Cerebellar cortex (tissue), 1 donor: ENCODE data around the gene CDC42EP5.
"Not testable (repeated sequence)": the region's sequence is repeated elsewhere in the genome, so short reads cannot be mapped to it uniquely, and the experiment has no call there.

Source experiments
- DNase-seq: peaks from one replicate; pipeline ENCODE4 v3.0.0-alpha.2; 2015; ENCODE audit warnings: low spot score

The CDC42EP5 gene

DNA sequence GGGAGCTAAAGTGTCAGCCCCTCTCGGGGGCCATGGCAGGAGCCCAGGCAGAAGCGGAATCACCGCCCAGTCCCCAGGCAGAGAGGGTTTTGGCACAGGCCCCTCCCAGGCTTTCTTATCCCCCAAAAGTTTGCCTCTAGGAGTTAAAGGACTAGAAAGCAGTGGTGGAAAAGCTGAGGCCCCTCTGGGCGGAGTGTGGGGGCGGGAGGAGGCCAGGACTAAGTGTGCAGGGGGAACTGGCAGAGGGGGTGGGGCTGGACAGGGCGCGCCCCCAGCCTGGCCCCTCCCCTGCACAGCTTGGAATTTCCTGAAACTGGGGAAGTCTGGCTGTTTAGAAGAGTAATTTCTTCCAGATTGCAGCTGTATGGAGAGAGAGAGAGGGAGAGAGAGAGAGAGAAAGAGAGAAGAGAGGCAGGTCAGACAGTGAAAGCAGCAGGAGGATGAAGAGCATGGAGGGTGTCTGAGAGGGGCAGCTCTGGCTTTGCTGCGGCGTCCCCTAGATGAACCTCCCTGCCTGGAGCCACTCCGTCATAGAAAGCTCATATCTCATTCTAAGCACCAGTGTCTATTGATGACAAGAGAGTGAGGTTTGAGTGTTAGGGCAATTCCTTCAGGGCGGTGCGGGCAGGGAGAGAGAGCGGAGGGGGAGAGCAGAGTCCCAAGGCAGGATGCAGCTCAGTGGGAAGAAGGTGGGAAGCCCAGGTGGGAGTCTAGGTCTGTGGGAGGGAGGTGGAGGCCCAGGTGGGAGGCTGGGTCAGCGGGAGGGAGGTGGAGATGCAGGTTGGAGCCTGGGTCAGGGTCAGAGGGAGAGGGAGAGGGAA lies at the start of gene CDC42EP5:
Gene CDC42EP5, minus strand, starts transcription at position 226 of the 821 bp plus-strand sequence. CDS start 7,749 bp downstream, outside the sequence.
- peak; percentile 64 for DNase-seq

GRCh38 chr19:54521860-54522513 lies 48.9 kb upstream of the CDC42EP5 start:
- DNase-seq: no peak

DNA sequence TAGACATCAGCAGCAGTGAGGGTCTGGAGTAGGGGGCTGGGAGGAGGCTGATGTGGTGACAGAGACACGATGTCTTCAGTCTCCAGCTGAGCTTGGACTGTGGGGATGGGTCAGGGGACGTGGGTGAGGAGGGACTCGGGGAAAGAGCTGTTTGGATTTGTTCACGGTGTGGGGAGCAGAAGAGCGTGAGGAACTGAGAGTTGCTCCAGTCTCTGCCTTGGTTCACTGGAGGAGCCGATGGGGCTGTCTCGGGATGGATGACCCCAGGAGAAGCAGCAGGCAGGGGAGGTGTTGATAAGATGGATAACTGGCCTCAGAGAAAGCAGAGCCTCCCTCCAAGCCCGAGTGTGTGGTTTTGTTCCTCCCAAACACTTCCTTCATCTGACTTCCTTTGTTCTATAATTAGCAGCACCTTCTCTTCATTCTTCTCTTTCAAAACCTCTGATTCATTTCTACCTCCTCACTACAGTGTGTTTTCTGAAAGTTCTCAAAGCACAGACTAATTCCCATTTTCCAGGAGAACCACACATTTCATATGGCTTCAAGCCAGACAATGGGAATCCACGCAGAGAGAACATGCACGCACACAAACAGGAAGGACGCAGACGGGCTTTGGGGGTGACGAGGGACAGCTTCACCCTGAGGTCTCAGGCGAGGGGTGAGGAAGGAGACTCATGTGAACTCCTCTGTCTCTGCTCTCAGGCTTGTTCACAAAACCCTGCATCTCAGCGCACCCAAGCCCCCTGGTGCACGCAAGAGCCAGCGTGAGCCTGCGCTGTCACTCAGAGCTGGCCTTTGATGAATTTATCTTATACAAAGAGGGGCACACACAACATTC lies 48.1 kb upstream of the CDC42EP5 start:
- no peak for DNase-seq

GRCh38 chr19:54518844-54519243 lies 45.7 kb upstream of the CDC42EP5 start:
- no peak for DNase-seq

GRCh38 chr19:54517483-54517882 lies 44.4 kb upstream of the CDC42EP5 start:
- DNase-seq: peak; percentile 1

DNA sequence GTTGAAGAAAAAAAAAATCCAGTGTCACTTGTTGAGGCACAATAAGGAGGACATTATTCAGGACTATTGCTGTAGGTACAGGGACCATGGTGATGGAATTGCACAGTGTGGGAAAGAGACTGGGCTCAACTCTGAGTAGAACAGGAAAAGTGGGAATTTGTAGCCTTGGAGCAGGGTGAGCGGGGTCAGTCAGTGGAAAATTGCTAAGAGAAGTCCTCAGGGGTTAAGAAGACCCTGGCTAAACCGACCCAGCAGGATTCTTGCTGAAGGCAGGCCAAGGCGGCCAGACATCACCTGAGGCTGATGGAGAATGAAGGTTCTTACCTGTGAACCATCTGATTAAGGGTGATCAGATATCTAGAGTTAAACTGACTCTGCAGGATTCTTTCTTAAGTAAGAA lies 42.1 kb upstream of the CDC42EP5 start:
- DNase-seq: no peak

DNA sequence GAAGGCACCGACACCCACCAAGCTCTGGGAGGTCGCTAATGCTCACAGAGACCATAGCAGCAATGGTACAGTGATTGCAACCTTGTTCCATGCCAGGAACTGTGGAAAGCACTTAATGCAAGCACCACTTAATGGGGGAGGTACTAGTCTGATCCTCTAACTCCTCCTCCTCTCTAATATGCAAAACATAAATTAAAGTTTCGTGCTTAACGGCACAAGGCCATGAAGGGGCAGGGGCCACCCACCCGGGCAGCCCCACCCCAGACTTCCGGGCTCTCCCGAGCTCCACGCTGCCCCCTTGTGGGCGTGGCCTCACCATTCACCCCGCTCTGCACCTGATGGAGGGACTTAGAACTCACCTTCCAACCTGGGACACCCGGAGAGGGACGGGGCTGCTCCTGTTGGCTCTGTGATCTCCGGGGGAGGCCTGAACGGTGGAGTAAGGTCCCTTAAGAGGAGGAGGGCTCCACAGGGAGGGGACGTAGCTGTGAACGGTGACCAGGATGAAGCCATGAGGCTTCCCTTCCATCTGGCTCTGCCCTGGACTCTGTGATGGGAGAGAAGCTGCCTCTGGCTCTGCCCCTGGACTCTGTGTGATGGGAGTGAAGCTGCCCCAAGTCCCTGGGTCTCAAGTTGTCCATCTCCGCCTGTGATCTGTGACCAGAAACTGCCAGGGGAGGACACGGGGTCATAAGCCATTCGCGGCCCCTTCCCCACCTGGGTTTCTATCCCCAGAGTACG lies 36.3 kb upstream of the CDC42EP5 start:
- DNase-seq: not testable (repeated sequence)

DNA sequence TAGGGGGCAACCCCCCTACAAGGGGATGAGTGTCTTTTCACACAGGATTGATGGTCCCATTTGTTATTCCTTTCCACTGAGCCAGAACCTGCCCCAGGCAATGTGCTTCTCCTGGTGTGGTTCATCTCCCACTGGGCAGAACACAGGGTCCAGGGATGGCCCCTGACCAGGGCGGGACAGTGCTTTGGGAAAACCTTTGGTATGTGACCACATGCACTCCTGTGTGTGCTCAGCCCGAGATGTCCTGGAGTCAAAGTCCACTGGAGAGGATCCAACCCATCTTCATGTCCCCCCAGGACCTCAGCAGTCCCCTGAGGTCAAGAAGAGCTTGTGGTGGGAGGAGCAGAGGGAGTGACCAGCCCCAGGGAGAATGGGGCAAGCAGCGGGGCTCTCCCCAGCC lies 35.4 kb upstream of the CDC42EP5 start:
- not testable (repeated sequence) for DNase-seq

GRCh38 chr19:54507824-54508223 lies 34.7 kb upstream of the CDC42EP5 start:
- DNase-seq: no peak

DNA sequence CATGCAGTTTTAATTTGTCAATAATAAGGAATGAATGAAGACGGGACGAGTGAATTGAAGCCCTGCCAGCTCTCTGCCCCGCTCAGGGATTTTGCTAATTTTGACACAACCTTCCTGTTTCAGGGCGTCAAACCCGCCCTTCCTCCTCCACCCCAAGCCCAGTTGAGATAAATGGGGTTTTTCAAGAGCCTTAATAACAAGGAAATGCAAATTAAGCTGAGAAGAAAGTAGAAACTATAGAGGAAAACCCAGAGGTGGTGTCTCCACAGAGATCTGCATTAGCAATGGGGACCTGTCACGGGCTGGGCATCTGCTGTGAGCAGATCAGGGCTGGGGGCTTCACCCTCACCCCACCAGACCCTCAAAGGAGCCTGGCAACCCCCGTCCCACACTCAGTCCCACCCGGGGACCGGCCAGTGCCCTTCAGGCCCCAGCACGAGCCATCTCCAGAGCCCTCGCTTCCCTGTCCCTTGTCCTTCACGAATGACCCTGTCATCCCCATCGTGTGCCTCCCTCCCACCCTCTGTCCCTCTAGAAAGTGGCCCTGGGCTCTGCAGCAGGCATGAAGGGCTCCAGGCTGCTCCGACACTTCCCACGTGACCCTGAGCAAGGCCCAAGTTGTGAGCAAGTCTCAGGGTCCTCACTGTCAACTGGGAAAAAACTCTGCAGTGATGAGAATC lies 34.1 kb upstream of the CDC42EP5 start:
- DNase-seq: not testable (repeated sequence)

DNA sequence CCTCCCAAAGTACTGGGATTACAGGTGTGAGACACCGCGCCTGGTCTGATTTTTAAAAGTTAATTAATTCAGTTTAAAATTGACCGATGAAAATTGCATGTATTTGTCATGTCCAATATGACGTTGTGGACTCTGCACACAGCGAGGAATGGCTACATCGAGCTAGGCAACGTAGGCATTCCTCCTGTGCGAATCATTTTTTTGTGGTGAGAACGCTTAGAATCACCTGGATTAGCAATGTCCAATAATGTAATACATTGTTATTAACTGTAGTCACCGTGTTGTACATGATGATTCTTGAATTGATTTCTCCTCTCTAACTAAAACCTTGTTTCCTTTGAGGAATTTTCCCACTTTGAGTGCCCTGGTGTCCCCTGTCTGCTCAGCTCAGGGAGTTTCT lies 33.0 kb upstream of the CDC42EP5 start:
- no peak for DNase-seq

GRCh38 chr19:54505542-54505941 lies 32.4 kb upstream of the CDC42EP5 start:
- not testable (repeated sequence) for DNase-seq

DNA sequence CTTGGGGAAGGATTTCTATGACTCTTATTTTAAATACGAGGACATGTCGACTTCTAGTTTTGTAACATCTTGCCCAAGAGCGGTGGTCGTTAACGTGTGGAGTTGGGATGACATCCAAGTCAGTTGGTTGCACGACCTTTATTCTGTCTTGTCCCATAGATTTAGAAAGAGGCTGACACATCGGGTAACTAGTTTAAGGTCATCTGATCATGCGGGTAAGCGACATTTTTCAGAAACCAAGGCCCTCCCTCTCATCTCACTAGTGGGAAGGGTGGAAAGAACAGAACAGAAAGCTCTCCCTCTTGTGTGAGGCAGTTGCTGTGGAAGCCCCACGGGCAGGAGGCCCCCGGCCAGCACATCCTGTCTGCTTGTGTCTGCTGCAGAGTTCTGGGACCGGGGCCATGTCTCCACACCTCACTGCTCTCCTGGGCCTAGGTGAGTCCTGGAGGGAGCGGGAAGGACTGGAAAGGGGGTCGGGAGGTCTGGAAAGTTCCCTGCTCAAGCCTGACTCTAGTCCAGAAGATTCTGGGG lies 29.5 kb upstream of the CDC42EP5 start, which contains the start of gene LAIR2:
Gene LAIR2, plus strand, starts transcription at position 314 of the 531 bp plus-strand sequence. Its CDS starts 88 bp downstream, at position 402.
- DNase-seq: no peak

- DNase-seq: not testable (repeated sequence)
Measured at GRCh38 chr19:54498451-54498772, 25.3 kb upstream of the CDC42EP5 start.

DNA sequence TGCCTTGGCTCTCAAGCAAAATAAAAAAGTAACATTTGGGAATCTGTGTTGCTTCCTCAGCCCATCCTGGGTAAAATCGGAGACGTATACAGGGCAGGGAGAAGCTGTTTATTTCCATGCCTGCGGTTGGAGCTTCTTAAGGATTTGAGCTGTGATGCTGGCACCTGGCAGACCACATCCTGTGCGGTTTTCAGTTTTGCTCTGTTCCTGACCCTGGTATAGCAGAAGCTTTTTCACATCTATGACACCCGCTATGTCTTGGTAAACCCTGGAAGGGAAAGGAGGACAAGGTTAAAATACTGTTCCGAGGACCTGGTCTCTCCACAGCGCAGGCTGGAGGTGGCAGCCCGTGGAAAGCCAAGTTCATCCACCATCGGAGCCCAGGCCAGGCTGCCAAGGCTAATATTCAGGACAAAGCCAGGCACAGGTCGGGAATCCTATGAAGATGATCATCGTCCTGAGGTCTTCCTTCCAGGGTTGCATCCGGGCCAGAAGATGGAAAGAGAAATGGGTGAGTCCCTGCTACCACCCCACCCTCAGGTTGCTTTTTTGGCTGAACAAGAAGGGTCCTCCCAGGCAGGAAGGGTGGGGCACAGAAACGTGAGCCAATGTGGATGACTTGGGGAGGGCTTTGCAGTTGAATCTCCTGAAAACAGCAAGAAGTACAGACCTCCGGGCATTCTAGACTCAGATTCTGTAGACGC lies 24.8 kb upstream of the CDC42EP5 start:
- not testable (repeated sequence) for DNase-seq

- not testable (repeated sequence) for DNase-seq
Measured at GRCh38 chr19:54495284-54495683, 22.2 kb upstream of the CDC42EP5 start.

DNA sequence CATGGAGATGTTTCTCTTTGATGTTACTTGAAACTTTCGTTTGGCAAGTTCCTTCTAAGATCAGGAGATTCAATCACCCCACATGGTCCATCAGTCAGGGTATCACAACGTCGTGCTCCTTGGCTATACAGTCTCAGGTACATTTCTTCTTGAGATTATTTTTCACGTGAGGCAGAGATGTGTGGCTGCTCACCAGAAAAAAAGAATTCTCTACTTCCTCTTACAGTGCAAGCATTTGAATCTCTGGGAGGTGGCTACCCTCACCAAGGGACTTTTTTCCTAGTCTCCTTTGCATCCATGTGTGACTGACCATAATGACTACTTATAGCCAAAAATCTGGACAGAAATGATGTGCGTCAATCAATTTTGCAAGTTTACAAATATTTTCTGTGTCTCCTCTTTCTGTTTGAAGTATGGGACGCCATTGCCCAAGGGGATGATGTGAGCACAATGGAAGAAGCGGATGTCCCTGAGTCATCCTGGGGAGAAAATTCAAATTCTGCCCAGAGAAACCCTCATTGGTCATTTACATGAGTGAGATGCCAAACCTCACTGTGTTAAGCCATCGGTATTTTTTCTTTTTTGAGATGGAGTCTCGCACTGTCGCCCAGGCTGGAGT lies 21.0 kb upstream of the CDC42EP5 start:
- DNase-seq: no peak

- DNase-seq: not testable (repeated sequence)
Measured at GRCh38 chr19:54493056-54493455, 20.0 kb upstream of the CDC42EP5 start.

- DNase-seq: no peak
Measured at GRCh38 chr19:54492568-54492967, 19.5 kb upstream of the CDC42EP5 start.

DNA sequence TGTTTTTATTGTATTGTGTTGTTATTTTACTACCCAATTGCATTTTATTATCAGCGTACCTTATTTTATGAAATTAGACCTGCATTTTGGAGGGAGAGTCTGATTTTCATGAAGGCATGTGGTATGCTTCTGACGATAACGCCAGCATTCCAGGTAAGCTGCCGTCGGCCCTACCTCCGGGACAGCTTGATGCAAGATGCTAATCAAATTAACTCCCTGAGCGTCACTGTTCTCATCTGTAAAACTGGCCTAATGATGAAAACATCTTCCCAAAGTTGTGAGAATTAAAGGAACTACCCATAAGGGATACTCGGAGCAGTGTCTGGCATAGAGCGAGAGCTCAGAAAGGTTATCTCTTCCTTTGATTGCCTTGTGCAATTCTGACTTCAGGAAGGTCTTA lies 16.7 kb upstream of the CDC42EP5 start:
- no peak for DNase-seq
